ENCODE measurements around the gene S100Z.
"Not testable (repeated sequence)": the region's sequence is repeated elsewhere in the genome, so short reads cannot be mapped to it uniquely, and the experiment has no call there.

S100Z gene

DNA sequence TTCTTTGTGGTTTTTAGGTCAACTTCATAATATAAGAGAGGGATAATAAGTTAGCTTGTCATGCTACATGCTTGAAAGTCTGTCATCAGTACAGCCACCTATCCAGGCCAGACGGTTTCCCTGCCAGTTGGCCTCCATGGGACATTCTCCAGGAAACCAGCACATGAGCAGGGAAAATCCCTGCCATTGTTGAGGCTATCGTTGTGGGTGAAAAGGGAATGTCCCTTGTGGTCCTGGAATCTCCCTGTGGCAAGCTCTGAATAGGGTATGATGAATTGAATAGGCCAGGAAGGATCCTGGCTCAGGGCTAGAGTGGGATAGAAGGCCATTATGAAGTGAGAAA, 18.7 kb upstream of the S100Z start:
- no peak for DNase-seq

DNA sequence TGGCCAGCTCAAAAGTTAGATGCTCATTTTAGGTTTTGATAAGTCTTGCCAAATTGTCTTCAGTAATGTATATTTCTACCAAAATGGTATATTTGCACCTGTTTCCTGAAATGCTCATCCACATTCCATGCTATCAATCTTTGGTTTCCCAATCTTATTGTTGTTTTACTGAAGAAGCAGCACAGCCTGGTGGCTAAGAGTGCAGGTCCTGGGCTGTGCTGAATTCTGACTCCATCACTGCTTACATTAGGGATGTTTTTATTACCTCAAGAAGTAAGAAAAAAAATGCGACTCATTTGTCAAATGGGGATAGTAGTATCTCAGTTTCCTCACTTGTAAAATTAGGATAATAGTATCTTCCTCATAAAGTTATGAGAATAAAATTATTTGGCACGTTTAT, 13.6 kb upstream of the S100Z start:
- no peak for DNase-seq

DNA sequence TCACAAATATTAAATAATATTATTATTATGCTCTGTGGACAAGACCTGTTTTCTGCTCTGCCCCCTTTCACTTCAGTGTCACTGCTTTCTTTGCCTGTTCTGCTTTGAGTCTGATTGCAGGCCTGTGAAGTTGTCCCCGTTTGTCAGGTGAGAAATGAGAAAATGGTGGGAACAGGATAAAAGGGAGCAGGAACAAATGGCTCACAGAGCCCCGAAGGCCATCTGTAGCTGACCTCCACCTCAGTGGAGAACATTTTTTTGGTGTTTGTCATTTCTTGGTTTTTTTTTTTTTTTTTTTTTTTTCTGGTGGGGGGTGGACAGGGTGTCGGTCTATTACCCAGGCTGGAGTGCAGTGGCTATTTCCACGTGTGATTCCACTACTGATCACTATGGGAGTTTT, 13.2 kb upstream of the S100Z start:
- no peak for DNase-seq

DNA sequence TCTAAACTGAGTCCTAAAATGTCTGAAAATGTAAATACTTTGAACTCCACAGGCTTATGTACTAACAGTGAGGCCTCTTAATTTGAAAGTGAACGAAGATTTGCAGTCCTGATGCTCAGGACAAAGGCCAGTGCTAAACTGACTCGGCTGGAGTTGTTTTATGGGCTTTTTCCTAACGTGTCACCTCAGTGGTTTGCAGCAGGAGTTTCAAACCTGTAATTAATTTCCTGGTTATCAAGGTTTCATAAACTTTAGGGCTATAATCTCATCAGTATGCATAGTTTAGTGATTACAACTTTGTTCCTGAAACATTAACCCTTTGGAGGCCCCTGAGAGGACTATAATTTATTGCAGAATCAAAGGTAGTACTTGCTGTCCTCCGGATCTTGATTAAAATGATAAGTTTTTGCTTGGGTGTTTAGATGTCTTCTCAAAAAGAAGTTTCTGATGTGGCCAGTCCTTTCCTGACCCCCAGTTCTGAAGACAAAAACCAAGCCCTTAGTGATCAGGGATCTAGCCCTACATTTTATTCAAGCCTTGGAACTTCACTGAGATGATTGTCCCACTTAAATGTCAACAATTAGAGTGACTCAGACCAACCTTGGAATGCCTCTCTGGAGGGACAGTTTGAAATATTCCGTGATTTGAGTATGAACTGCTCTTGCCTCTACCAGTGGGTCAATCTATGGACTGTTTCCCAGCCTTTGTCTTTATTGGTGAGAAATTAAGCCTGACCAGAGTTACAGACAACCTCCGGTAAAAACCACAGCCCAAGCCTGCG, 11.1 kb upstream of the S100Z start:
- no peak for DNase-seq

GRCh38 chr5:76841361-76841760, 8.5 kb upstream of the S100Z start:
- no peak for DNase-seq

GRCh38 chr5:76845890-76846289, 3.9 kb upstream of the S100Z start:
- DNase-seq, result no peak

- DNase-seq, result no peak
Observed at GRCh38 chr5:76850543-76851145, 830 bp downstream of the S100Z start.

GRCh38 chr5:76851728-76852369, 2.0 kb downstream of the S100Z start:
- DNase-seq, result no peak

DNA sequence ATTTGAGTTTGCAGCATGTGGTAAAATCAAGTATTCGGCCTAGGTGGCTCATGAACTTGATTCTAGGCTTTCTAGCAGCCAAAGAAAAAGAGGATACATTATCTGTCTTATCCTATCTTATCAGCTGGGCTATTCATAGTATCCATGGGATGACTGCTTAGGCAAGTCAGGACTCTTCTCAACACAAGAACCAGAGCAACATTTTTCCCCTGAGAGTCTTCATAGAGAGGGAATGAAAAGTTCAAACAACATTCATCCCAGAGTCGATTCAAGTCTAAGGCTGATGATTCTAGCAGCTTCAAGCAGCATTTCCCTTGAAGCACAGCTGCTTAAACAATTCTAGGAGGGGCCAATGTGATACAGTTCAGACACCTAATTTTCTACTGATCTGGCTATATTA, 3.0 kb downstream of the S100Z start:
- no peak for DNase-seq

DNA sequence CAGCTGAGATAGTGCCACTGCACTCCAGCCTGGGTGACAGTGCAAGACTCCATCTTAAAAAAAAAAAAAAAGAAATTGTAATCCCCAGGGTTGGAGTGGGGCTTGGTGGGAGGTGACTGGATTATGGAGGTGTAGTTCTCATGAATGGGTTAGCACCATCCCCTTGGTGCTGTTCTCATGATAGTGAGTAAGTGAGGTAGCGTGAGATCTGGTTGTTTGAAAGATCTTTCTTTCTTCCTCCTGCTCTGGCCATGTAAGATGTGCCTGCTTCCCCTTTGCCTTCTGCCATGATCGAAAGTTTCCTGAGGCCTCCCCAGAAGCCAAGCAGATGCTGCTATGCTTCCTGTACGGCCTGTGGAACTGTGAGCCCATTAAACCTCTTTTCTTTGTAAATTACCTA, 3.9 kb downstream of the S100Z start:
- not testable (repeated sequence) for DNase-seq

- DNase-seq, result no peak
Observed at GRCh38 chr5:76854644-76855043, 4.8 kb downstream of the S100Z start.

DNA sequence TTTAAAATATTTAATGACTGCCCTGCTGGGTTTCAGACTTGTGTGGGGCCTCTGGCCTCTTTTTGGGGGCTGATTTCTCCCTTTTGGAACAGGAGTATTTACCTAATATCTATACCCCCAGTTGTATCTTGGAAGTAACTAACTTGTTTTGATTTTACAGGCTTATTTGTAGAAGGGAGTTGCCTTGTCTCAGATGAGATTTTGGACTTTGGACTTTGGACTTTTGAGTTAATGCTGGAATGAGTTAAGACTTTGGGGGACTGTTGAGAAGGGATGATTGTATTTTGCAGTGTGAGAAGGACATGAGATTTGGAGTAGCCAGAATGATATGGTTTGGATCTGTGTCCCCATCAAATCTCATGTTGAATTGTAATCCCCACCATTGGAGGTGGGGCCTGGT, 5.7 kb downstream of the S100Z start:
- not testable (repeated sequence) for DNase-seq

GRCh38 chr5:76855961-76856360, 6.1 kb downstream of the S100Z start:
- no peak for DNase-seq

DNA sequence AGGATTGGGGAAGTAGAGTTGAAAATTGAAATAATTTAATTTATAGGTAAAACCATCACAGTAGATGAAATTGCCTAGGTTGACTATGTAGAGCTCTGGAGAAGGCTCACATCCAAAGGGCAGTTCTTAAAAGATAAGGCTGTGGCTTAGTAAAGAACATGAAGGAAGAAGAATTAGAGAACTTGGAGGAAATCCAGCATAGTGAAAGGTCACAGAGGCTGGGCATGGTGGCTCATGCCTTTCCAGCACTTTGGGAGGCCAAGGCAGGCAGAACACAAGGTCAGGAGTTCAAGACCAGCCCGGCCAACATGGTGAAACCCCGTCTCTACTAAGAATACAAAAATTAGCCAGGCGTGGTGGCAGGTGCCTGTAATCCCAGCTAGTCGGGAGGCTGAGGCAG, 7.0 kb downstream of the S100Z start:
- DNase-seq, result not testable (repeated sequence)

DNA sequence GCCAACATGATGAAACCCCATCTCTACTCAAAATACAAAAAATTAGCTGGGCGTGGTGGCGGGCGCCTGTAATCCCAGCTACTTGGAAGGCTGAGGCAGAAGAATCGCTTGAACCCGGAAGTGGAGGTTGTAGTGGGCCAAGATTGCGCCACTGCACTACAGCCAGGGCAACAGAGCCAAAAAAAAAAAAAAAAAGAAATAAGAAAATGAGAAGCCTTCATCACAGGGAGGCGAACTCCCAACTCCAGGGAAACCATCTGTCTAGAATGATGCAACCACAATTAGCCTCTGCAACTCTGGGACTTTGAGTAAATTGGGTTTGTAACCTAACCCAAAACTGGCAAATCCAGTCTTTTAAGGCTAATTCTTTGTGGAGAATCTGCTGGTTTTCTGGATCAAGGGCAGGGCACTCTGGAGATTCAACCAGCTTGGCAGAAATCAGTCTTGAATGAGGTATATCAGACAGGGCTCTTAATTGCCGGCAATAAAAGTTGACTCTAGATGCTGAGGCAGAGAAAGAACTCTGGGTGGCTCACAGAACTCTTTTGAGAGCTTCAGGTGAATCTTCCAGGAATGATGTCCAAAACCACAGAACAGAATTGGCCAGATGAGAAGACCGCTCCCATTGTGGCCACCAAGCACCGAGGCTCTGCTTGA, 9.9 kb downstream of the S100Z start:
- DNase-seq, result no peak

DNA sequence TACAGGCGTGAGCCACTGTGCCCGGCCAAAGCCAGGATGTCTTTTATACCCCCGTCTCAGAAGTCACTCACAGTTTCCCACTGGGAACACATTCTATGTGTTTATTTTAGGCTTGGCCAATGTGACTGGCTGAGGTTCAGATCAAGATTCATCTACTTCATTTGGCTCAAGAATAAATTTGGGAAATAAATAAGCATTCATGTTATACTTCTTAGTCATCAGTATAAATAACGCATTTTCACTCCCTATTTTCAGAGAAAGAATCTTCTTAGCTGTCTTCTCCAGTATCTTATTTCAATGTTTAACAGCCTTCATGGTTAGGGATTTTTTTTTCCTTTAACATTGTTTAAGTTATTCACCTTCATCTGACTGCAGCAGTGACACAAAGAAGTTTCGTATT, 11.8 kb downstream of the S100Z start:
- no peak for DNase-seq

DNA sequence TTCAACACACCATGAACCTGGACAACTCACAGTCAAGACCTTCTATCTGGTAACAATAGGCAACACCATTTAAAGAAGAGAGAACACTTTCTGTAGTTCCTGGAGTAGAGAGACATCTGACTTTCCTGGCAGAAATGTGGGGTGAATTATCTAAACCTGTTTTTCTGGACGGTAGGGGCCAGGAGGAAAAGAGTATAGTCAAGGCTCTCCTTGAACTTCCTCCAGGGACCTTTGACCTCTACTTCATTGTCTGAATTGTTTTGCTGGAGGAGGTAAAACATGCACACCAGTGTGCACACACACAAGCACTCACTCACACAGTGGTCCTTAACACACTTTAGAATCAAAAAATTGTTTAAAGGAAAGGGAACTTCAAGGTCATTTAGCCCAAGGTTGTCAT, 13.2 kb downstream of the S100Z start:
- no peak for DNase-seq

GRCh38 chr5:76866503-76866902, 16.7 kb downstream of the S100Z start:
- DNase-seq, result no peak

GRCh38 chr5:76867038-76867437, 17.2 kb downstream of the S100Z start:
- DNase-seq, result no peak

DNA sequence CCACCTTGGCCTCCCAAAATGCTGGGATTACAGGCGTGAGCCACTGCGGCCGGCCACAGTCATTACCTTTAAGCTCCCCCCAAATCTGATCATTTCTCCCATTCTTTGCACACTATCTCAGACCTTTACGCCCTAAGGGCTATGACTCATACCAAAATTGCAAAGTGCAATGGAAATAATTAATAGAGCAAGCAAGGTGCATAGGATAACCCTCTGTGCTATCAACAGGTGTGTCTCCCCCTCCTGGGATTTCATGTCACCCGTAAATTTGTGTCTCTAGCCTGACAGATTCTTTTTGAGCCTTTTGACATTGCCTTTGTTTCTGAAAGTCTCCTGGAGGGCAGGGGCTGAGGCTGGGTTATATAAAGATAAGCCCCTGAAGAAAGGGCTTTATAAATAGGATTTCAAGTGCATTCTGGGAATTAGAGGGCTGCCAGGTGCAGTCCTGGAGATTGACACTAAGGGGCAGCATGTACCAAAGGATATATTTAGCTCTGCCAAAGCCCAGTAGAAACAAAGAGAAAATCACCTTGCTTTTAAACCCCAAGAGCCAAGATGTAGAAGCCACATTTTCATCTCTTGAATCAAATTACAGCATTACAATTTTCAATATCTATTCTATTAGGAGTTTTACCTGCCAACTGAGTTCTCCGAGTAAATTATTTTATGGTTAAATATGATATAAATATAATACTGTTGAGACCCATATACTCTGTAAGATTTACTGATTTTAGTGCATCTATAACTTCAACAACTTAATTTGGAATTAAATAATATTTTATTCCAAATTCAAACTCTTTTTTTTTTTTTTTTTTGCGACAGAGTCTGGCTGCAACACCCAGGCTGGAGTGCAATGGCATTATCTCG, 18.2 kb downstream of the S100Z start:
- peak; percentile 62 for DNase-seq

- no peak for DNase-seq
Observed at GRCh38 chr5:76870046-76870445, 20.2 kb downstream of the S100Z start.

GRCh38 chr5:76874088-76874581, 24.3 kb downstream of the S100Z start:
- no peak for DNase-seq

Measured in activated naive CD4-positive, alpha-beta T cell treated with anti-CD3 and anti-CD28 coated beads, Interleukin-2, amount 50 U/mL, for 16 hours (primary cell).